NCI-H1930 (cell line): ENCODE results near the gene MDM2.
A peak's percentile ranks its signal among the peaks of the same experiment; 100 is the strongest.

Source experiments
- DNase-seq, 2 experiments: peaks; one replicate each; lab custom pipeline; 2025; lab: John Stamatoyannopoulos, UW

The MDM2 gene

DNA sequence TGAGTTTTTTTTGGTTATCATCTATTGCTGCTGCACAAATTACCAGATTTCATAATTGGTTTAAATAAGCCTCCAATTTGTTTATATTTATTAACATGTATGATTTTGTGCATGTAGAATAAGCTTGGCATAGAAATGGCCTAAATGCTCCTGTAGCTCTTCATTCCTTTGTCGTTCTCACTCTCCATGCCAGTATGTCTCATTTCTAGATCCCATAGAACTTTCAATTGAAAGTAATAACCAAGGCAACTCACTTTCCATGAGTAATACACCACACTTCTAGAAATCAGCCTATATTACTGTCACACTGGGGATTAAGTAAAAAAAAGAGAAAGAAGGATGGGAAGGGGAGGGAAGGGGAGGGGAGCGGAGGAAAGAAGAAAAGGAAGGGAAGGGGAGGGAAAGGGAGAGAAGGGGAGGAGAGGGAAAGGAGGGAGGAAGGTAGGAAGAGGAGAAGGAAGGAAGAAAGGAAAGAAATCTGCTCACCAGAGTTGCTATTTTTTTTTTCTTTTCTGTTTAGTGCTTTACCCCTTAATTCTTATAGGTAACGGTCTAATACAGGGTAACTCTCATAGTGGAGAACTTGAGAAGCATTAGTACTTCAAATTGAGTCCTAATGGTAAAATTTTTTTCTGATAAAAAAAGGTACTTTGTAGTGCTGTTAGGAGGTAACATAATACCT, 45.6 kb downstream of the MDM2 start:
- DNase-seq: no peak

DNA sequence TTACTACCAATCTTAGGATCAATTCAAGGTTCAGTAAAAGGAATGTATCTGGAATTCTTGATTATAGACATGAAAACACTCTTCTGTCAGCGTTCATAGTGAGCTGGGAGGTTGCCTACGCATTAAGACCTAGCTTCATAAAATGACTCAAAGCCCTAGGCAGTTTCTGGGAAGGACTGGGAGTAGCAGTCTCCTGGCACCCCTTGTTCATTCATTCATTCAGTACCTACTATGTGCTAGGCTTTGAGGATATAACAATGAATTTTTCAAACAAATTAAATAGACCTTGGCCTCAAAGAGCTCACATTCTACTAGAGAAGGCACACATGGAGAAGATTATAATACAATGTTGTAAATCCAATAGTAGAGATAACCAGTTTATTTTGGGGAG, 46.1 kb downstream of the MDM2 start:
- DNase-seq: no peak

- DNase-seq: no peak
Observed at GRCh38 chr12:68854554-68854953, 46.6 kb downstream of the MDM2 start.

- DNase-seq: no peak
Observed at GRCh38 chr12:68855111-68855510, 47.1 kb downstream of the MDM2 start.

- DNase-seq: no peak
Observed at GRCh38 chr12:68855771-68856170, 47.8 kb downstream of the MDM2 start.

- no peak for DNase-seq
Observed at GRCh38 chr12:68856510-68856909, 48.5 kb downstream of the MDM2 start.

GRCh38 chr12:68861890-68862289, 53.9 kb downstream of the MDM2 start:
- no peak for DNase-seq

DNA sequence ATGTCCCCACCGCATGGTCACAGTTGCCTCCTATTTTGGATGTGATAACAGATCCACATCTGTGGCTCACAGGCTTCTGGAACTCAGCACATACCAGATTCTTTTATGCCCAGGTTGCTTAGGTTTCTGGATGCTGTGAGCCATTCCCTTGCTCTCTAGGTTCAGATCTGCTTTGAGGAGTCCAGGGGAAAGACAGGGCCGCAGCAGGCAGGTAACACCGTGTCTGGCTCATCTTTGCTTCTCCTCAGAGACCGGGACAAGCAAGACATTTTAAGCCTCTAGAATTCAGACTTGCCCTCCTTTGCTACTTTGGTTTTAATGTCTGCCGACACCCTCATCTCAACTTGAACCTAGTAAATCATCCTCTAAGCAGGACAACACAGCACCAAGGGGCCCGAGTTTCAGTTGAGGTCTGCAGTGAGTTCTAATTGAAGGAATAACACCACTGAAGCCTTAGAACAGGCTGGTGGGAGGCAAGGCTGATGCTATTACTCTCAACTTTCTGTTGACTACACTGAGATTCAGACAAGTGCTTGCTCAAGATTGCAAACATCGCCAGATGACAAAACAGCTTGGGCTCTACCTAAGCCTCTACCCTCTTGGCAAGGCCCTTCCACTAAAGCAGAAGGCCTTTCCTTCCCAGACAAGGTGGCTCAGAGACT, 55.3 kb downstream of the MDM2 start:
- no peak for DNase-seq

DNA sequence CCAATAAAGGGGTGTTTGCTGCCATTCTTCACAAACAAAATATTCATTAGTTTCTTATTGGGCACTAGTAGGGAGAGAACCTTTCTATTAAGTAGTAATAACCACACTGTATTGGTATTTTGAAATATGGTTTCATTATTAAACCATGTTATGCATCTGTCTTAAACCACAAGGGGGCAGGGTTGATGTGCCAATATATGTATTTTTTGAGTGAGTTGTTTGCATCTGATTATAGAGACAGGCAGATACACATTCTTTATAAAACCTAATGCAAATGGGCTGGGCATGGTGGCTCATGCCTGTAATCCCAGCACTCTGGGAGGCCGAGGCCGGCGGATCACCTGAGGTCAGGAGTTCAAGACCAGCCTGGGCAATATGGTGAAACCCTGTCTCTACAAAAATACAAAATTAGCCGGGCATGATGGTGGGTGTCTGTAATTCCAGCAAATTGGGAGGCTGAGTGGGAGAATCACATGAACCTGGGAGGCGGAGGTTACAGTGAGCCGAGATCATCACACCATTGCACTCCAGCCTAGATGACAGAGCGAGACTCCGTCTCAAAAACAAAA, 56.0 kb downstream of the MDM2 start:
- peak in 1 of 2 experiments; percentile 11 for DNase-seq

- DNase-seq: no peak
Observed at GRCh38 chr12:68864604-68865003, 56.6 kb downstream of the MDM2 start.

DNA sequence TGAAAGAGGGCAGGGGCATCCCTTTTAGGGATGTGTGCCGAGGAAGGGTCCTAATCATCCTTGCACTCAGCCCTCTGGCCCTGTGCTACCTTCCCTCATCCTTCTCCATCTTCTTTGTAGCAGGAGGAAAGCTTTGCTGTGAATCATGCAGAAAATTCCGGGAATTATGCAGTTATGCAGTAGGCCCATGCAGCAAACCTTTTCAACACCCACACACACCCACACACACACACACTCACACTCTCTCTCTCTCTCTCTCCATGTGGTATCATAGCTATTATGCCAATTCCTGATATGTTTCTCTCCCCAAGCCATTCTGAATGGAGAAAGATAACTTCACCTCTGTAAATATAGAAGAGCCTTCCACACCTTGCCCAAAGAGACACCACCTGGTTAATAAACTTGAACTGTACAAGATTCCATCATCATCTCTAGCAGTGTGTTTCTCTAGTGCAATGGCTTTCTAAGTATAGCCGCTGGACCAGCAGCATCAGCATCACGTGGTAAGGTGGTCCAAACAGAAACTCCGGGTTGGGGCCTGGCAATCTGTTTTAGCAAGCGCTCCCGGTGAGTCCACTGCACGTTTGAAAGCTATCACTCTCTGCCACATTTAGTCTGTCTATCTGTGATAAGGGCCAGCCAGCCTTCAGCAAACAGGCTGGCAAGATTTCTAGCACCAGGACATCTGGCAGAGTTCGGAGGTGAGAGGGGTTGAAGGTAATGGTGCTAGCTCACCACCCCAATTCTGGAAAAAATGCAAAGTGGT, 57.6 kb downstream of the MDM2 start:
- no peak for DNase-seq

DNA sequence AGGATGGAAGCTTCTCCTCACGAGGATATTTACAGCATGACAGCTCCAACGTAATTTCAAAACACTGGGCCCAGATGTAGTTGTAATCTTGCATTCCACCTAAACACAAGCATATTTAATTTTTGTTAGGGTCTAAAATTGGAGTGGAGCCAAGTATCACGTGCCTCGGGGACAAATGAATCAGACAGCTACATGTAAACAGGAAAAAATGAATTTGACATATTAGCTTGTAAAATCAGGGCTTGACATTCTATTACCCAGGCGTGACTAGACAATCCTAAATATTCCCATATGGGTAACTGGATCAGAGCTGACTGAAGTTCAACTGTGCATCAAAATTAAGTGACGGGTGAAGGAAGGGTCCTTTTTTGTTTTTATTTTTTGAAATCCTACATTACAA, 59.0 kb downstream of the MDM2 start:
- no peak for DNase-seq

DNA sequence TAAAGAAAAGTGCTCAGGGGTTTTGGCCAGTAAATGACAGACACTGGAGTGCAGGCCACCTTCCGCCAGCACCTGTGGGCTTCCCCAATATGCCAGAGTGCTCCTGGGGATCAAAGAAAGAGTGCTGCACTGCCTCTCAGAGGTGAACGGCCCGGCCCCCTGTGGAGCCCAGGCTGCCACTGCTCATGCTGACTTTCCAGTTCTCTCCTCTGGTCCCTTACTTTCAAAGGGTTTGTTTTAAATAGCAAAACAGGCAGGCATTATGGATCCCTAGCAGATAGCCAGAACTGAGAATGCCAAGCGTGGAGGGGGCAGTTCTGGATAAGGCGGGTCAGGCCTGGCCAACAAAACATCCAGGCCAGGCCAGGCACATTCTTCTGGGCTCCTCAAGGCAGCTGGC, 59.6 kb downstream of the MDM2 start:
- DNase-seq: no peak

DNA sequence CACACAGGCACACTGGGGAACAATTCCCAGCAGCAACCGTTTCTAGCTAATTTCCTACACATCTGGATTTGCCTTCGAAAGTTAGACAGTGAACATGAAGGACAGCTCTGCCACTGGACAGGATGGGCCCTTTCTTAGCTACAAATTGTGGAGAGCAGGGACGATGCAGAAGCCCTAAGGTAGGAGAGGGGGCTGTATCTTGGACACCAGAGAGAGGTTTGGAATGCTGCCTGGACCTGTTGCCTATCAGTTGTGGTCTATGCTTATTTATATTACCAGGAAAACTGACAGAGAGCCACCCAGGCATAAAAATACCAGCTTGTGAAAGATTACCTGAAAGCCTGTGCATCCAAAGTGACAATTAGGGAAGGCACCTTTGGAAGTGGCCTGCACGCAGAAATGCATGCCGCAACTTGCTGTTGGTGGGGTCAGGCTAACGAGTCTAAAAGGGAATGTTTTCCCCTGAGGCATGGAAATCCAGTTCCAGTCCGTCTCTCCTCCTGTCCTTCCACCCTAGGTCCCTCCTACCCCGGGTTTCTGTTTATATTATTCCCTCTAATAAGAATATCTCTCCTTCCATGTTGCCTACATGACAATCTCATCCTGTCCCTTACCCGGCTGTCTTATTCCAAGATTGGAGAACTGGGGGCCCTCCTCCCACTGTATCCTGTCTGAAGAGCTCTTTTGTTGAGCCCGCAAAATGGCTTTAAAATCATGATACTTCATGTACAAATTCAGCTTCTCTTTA, 60.2 kb downstream of the MDM2 start:
- DNase-seq: no peak

- no peak for DNase-seq
Observed at GRCh38 chr12:68870011-68870410, 62.0 kb downstream of the MDM2 start.

DNA sequence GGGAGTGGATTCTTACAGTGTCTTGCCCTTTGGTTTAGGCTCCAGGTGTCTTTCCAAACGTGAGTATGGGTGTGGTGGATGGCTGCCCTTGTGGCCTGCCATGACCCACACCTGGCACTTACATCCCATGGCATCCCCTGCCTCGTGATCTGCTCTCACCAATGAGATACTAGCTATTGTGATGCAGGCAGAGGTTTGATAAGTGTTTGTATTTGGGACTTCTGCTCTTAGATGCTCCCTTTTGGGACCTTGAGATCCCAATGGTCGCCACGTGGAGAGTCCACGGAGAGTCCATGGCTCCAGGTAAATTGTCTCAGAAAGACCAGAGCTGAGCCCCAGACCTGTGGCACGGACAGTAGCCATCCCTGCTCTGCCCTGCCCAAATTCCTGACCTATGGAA, 62.5 kb downstream of the MDM2 start:
- DNase-seq: no peak

- DNase-seq: no peak
Observed at GRCh38 chr12:68871396-68871795, 63.4 kb downstream of the MDM2 start.

DNA sequence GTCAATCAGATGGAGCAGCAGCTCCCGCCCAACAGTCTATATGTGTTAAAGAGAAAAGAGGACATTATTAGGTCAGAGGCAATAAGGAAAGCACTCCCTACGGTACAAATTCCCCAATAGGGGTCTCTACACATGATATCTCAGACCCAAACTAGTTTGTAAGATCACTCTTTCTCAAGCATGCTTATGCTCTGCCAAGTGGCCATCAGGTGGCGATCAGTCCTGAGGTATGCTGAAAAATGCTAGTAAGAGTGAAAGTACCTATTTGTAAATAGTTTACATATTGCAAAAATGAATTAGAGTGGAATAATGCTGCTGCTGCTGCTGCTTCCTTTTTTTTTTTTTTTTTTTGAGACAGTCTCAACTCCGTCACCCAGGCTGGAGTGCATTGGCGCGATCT, 63.9 kb downstream of the MDM2 start:
- no peak for DNase-seq

GRCh38 chr12:68873316-68873715, 65.3 kb downstream of the MDM2 start:
- DNase-seq: no peak

- no peak for DNase-seq
Observed at GRCh38 chr12:68876461-68876860, 68.5 kb downstream of the MDM2 start.

DNA sequence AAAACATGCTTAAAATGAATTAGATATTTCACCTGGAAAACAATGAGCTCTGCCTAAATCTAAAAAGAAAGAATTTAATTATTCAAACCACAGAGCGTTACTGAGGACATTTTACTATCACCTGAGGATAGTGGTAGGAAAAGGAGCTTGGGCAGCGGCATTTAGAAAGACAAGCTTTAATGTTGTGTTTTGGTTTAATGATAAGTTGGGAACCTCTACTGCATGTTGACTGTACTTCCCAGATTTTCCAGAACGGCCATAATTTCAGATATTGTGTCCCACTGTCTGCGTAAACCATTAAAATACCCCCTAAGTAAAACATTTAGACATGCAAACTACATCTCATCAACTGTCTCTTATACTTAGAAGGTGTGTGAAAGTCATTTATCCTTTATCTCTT, 69.6 kb downstream of the MDM2 start:
- no peak for DNase-seq

DNA sequence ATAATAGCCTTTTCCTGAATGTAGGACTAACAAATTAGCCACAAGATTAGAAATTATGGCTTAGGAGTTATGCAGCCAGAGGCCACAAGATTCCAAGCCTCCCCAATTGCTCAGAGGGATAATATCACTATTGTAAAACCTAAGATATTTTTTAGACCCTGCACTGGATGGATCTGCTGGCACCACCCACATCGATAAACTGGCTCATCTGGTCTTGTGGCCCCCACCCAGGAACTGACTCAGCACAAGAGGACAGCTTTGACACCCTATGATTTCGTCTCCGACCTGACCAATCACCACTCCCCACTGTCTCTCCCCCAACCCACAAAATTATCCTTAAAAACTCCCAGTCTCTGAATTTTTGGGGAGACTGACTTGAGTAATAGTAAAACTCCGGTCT, 70.3 kb downstream of the MDM2 start:
- no peak for DNase-seq
